ENCODE data around the gene TATDN2.

TATDN2 gene, protein sequence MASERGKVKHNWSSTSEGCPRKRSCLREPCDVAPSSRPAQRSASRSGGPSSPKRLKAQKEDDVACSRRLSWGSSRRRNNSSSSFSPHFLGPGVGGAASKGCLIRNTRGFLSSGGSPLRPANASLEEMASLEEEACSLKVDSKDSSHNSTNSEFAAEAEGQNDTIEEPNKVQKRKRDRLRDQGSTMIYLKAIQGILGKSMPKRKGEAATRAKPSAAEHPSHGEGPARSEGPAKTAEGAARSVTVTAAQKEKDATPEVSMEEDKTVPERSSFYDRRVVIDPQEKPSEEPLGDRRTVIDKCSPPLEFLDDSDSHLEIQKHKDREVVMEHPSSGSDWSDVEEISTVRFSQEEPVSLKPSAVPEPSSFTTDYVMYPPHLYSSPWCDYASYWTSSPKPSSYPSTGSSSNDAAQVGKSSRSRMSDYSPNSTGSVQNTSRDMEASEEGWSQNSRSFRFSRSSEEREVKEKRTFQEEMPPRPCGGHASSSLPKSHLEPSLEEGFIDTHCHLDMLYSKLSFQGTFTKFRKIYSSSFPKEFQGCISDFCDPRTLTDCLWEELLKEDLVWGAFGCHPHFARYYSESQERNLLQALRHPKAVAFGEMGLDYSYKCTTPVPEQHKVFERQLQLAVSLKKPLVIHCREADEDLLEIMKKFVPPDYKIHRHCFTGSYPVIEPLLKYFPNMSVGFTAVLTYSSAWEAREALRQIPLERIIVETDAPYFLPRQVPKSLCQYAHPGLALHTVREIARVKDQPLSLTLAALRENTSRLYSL

GRCh38 chr3:10248184-10248983 lies at the start of gene TATDN2:
Gene TATDN2, plus strand, starts transcription at chr3:10248459. Its CDS starts 742 bp downstream, at chr3:10249201.
- DNase-seq: peak; percentile 89

GRCh38 chr3:10198761-10199649 lies 49.3 kb upstream of the TATDN2 start:
- DNase-seq: no peak

- no peak for DNase-seq
Observed at GRCh38 chr3:10204921-10205320, 43.3 kb upstream of the TATDN2 start.

DNA sequence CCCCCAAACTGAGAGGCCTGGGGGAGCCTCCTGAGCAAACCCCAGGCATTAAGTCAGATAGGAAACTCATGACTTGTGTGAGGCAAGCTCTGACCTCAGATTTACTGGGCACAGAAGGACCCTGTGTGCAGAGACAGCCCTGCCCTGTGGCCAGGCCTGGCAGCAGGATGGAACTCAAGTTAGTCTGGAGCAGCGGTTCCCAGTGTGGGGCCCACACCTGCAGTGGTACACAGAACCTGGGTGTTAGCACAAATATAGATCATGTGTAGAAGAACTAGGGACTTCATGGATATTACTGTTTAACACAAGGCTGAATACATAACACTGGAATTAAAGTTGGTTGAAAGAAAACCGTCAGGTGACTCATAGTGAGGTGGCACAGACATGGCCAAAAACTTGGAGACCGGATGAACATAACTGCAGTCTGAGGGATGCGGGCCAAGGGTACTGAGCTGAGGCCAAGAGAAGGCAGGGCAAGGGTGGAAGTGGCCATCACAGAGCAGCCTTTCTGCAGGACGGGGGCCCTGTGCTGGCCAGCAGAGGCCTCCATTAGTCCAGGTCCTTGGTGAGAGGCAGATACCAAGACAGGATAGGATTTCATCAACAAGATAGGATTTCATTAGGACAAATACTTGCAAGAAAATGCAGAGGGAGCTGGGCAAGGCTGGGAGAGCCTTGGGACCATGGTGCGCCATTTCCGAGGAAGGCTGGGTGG lies 42.7 kb upstream of the TATDN2 start:
- peak; percentile 66 for DNase-seq

GRCh38 chr3:10206166-10206511 lies 42.1 kb upstream of the TATDN2 start:
- DNase-seq: no peak

DNA sequence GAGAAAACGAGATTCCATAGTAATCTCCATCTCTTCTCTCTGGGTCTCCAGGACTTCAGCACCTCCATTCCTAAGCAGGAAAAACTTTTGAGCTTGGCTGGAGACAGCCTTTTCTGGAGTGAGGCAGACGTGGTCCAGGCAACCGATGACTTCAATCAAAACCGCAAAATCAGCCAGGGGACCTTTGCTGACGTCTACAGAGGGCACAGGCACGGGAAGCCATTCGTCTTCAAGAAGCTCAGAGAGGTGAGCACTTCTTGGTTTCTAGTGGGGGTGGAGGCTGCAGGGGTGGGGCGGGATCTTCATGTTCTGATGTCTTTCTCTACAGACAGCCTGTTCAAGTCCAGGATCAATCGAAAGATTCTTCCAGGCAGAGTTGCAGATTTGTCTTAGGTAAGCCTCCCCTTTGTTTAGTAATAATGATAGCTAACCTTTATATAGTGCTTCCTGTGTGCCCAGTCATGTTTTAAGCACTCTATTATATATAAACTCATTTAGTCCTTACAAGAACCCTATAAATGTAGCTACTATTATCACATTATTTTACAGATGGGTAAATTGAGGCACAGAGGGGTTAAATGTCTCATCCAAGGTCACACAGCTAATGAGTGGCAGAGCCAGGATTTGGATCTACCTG lies 35.0 kb upstream of the TATDN2 start:
- DNase-seq: no peak

GRCh38 chr3:10215578-10216368 lies 32.5 kb upstream of the TATDN2 start:
- DNase-seq: no peak

DNA sequence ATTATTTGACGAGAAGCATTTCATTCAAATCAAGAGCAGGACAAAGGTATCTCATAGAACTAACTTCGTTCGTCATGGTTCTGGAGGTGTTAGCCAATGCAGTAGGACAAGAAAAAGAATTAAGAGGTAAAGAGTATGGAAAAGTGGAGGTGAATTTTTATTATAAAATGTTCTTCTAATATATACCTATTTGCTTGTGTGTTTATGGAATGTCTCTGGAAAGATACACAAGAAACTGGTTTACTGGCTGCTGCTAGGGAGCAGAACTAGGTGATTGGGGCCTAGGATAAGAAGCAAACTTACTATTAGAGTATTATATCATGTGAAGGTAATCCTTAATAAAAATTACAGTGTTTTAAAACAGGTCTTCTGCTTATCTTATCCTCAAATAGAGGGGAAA lies 30.9 kb upstream of the TATDN2 start:
- no peak for DNase-seq

DNA sequence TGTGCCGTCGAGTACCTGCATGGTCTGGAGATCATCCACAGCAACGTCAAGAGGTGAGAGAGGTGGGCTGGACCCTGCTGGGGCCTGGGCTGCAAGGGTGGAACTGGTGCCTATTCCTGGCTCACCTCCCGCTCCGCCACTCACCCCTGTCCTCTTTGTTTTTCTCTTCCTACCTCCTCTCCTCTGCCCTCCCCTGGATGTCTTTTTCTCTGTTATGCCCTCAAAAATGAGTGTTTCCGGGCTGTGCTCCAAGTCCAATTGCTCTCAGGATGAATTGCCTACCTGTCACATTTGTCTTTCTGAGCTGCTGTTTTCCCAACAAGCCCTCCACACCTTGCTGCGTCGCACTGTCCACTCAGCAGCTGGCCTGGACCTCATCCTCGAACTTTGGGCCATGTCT lies 28.5 kb upstream of the TATDN2 start:
- DNase-seq: no peak

GRCh38 chr3:10223676-10224639 lies 24.3 kb upstream of the TATDN2 start:
- no peak for DNase-seq

DNA sequence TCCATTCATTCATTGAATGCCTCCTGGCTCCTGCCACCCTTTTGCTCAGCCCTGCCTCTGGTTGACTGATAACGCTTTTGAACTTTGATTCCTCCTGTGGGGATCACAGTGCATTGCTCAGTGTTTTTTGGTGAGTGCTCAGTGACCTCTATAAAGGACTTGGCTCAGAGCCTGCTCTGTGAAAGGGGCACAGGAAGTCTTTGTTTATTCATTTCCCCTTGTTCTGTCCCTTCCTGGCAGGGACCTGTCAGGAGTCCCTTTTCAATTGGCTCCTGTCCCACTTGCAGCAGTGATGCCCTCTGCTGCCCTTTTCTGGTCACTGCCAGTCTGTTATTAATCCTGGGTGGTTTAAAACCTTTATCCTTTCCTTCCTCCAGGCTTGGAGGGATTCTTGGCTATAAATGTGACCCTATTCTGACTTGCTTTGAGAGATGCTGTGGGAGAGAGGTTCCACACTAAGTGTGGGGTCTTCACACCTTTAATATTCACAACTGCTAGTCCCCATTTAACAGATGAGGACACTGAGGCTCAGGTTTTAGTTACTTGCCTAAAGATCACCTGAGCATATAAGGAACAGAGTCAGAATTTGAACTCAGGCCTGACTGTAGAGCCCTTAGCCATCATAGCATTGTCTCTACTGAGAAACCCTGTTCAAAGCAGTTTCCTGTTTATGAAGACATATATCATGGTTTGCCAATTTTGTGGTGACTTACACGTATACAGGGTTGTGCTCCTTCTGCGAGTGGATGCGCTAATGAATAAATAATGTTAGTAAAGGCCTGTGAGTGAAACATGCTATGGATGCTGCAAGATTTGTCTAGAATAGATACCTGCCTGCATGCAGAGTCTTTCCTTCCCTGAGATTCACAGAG lies 23.2 kb upstream of the TATDN2 start:
- DNase-seq: peak; percentile 62

- no peak for DNase-seq
Observed at GRCh38 chr3:10226293-10226692, 22.0 kb upstream of the TATDN2 start.

- no peak for DNase-seq
Observed at GRCh38 chr3:10228248-10228950, 19.9 kb upstream of the TATDN2 start.

- no peak for DNase-seq
Observed at GRCh38 chr3:10229576-10229975, 18.7 kb upstream of the TATDN2 start.

DNA sequence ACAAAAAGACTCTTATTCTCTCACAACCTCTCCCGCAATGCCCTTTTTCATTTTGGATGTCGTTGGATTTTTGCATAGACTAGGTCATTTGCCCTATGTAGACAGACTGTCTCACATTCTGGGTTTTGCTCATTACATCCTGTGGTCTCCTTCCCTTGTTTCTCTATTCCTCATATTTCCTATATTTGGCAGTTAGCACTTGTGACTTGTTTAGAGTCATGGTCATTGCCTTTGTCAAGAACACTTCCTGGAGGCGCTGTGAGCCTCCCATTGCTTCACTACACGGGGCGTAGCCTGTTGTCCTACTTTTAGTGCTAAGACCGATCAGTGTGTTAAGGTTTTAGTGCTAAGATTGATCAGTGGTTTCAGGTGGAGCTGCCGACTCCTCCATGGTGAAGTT lies 16.1 kb upstream of the TATDN2 start:
- DNase-seq: no peak

GRCh38 chr3:10233988-10234387 lies 14.3 kb upstream of the TATDN2 start:
- no peak for DNase-seq

DNA sequence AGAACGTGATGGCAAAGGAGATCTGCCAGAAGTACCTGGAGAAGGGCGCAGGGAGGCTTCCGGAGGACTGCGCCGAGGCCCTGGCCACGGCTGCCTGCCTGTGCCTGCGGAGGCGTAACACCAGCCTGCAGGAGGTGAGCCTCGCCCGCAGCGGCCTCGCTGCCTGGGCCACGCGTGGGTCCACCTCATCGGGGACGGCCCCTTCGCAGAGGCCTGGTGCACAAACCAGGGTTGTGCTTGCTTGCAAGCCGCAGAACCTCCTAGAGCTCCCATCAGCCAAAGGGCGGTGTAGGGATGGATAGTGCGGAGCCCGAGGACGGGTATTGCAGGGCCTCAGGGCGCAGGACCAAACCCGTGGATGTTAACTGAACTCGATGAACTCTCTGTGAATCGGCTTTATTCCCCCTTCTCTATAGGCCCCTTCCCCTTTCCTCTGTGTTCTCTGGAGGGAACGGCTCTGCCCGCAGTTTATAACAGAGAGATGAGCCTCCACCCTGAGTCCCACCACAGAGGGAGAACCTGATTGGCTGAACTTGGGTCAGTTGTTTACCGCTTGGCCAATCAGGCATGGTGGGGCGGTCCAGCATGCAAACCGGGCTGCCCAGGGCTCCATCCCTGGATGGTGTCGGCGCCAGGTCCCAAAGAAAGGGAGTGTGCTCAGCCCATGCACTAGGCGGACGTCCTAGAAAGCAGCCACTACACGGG lies 13.6 kb upstream of the TATDN2 start:
- no peak for DNase-seq

Data from T1000 (cell line).